ENCODE results near the gene FLRT1. TPM values are rescaled to one million over a fixed set of nuclear protein-coding genes. Genes with fewer than 3 reads are reported as not detected.

FLRT1 gene
- total RNA-seq, 3 donors from 2014 or later = not detected

DNA sequence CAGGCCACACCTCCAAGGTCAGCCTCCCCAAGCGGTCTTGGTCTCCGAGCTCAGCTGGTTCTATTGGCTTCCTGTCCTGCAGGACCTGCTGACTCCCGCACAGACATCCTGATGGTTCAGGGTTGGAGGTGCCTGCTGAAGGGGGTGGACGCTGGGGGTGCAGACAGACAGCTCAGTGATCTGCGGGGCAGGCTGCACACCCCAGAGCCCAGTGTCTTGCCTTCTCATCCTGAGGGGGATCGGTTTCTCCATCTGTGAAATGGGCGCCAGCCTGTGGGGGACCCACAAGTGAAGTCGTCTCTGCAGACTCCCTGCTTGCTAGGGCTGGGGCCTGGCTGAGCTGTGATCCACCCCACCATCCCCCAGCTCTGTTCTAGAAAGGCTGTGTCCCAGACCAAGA, 13.8 kb downstream of the FLRT1 start:
- no peaks in the 10 kb centered on the region for H3K9me3 ChIP-seq
- intact Hi-C loops (cut with DNase I; ENCODE audit: low total_unique reads) = no loop called here
- H3K27me3 ChIP-seq = no peaks in the 10 kb centered on the region
- H3K36me3 ChIP-seq = no peaks in the 10 kb centered on the region
- H3K4me3 ChIP-seq = no peak overlapping the region
- H3K4me1 ChIP-seq = no peaks in the 10 kb centered on the region
- H3K27ac ChIP-seq = no peak overlapping the region
- TF ChIP-seq POLR2AphosphoS5 (IDR thresholded peaks at IDR 0.05) = no peak
- TF ChIP-seq, protein P1, sequence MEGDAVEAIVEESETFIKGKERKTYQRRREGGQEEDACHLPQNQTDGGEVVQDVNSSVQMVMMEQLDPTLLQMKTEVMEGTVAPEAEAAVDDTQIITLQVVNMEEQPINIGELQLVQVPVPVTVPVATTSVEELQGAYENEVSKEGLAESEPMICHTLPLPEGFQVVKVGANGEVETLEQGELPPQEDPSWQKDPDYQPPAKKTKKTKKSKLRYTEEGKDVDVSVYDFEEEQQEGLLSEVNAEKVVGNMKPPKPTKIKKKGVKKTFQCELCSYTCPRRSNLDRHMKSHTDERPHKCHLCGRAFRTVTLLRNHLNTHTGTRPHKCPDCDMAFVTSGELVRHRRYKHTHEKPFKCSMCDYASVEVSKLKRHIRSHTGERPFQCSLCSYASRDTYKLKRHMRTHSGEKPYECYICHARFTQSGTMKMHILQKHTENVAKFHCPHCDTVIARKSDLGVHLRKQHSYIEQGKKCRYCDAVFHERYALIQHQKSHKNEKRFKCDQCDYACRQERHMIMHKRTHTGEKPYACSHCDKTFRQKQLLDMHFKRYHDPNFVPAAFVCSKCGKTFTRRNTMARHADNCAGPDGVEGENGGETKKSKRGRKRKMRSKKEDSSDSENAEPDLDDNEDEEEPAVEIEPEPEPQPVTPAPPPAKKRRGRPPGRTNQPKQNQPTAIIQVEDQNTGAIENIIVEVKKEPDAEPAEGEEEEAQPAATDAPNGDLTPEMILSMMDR (IDR thresholded peaks at IDR 0.05) = no peak
- no peak for TF ChIP-seq POLR2A (IDR thresholded peaks at IDR 0.05)
- DNase-seq (ENCODE audit: low spot score in 2 of 2) = no peak

DNA sequence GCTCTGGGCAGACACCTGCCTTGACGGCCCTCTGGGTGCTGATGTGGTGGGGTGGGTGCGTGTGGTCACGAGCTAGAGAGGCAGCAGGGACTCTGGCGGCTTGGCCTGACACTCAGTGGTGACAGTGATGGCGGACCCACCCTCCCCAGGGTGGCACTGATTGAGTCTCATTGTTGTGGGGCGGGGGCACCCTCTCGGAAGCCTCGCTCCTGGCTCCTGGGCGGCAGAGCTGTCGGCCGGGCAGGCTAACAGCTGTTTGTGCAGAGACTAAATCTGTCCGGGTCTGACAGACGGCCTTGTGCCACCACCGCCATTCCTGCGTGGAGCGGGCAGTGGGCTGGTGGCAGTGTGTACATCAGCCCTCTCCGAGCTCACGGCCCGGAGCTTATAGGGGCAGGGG, 15.6 kb downstream of the FLRT1 start:
- DNase-seq (ENCODE audit: low spot score in 2 of 2) = no peak
- H3K27ac ChIP-seq = no peak overlapping the region
- intact Hi-C loops (cut with DNase I; ENCODE audit: low total_unique reads) = no loop called here
- H3K36me3 ChIP-seq = no peaks in the 10 kb centered on the region
- no peak overlapping the region for H3K4me3 ChIP-seq
- H3K27me3 ChIP-seq = no peaks in the 10 kb centered on the region
- no peak for TF ChIP-seq POLR2AphosphoS5 (IDR thresholded peaks at IDR 0.05)
- TF ChIP-seq, protein P1 (IDR thresholded peaks at IDR 0.05) = no peak
- no peaks in the 10 kb centered on the region for H3K4me1 ChIP-seq
- H3K9me3 ChIP-seq = no peaks in the 10 kb centered on the region

DNA sequence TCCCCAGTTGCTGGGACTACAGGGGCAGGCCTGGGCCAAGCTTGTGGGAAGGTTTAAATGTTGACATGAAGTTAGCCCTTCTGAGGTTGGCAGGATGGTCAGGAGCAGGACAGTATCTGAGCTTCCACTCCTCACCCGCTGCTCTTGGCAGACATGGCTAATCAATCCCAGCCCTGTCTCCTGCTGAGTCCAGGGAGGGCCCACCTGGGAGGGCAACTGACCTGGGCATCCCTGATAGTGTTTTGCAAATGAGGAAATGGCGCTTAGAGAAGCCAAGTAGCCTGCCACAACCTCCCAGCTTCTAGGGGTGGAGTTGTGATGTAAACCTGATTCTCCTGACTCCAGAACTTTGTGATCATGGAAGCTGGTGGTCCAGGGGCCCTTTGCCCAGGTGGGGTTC, 16.7 kb downstream of the FLRT1 start:
- no peaks in the 10 kb centered on the region for H3K36me3 ChIP-seq
- TF ChIP-seq POLR2AphosphoS5 (IDR thresholded peaks at IDR 0.05) (no peak), POLR2A (IDR thresholded peaks at IDR 0.05) (no peak)
- TF ChIP-seq, protein P1 (IDR thresholded peaks at IDR 0.05) = no peak
- no peaks in the 10 kb centered on the region for H3K4me1 ChIP-seq
- no peak overlapping the region for H3K27ac ChIP-seq
- DNase-seq (ENCODE audit: low spot score in 2 of 2) = no peak
- no peaks in the 10 kb centered on the region for H3K9me3 ChIP-seq
- H3K27me3 ChIP-seq = no peaks in the 10 kb centered on the region
- no peak overlapping the region for H3K4me3 ChIP-seq
- intact Hi-C loops (cut with DNase I; ENCODE audit: low total_unique reads) = no loop called here

DNA sequence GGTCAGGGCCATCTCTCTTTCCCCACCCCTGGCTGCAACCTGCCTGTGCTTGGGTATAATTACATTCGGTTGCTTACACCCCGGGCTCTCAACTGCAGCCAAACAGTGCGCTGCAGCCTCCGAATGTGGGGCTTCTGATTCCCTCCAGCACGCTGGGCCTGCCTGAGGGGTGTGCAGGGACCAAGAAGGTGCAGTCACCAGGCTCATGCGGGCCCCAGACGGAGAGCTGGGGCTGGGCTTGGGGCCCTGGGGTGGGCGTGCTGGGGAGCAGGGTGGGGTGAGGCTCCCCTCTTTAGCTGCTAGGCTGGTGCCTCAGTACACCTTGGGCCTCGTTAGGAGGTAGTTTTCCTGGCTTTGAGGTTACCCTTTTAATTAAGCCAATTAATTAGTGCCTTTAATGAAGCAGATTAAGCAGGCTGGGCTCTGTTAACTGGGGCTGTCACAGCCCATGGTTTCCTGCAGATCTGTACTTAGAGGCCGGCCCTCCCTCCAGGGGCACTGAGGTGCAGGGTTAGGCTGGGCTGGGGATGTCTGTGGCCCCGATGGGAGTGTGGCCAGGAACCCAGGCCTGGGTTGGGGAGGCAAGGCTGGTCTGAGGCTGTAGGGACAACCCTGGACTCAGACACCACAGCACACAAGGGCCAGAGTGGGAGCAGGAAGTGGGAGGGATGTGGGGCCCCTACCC, 17.3 kb downstream of the FLRT1 start:
- no peak for DNase-seq (ENCODE audit: low spot score in 2 of 2)
- no peaks in the 10 kb centered on the region for H3K36me3 ChIP-seq
- TF ChIP-seq POLR2A (IDR thresholded peaks at IDR 0.05) (no peak), POLR2AphosphoS5 (IDR thresholded peaks at IDR 0.05) (no peak)
- TF ChIP-seq, protein P1 (IDR thresholded peaks at IDR 0.05) = no peak
- H3K9me3 ChIP-seq = no peaks in the 10 kb centered on the region
- no peaks in the 10 kb centered on the region for H3K4me1 ChIP-seq
- H3K4me3 ChIP-seq = no peak overlapping the region
- no peaks in the 10 kb centered on the region for H3K27me3 ChIP-seq
- no peak overlapping the region for H3K27ac ChIP-seq
- intact Hi-C loops (cut with DNase I; ENCODE audit: low total_unique reads) = no loop called here

DNA sequence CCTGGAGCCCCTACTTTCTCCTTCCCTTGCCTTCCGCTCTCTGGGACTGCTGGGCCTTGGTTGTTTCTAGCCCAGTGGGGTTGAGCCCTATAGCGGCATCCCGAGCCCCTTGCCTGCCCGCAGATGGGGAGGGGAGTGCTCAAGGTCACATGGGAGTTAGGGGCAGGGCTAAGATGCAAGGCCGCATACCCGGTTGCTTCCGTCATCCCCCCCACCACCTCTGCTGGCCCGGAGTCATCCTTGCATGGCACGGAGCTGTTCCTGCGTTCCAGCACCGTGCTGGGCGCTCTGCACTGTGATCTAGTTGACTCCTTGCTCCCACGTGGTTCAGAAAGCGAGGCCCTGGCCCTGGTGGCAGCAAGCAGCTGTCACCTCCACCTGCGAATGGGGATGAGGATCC, 18.0 kb downstream of the FLRT1 start:
- intact Hi-C loops (cut with DNase I; ENCODE audit: low total_unique reads) = no loop called here
- TF ChIP-seq, protein P1 (IDR thresholded peaks at IDR 0.05) = no peak
- TF ChIP-seq POLR2AphosphoS5 (IDR thresholded peaks at IDR 0.05) (no peak), POLR2A (IDR thresholded peaks at IDR 0.05) (no peak)
- no peaks in the 10 kb centered on the region for H3K4me1 ChIP-seq
- no peak for DNase-seq (ENCODE audit: low spot score in 2 of 2)
- no peaks in the 10 kb centered on the region for H3K9me3 ChIP-seq
- no peak overlapping the region for H3K27ac ChIP-seq
- H3K36me3 ChIP-seq = no peaks in the 10 kb centered on the region
- no peaks in the 10 kb centered on the region for H3K27me3 ChIP-seq
- no peak overlapping the region for H3K4me3 ChIP-seq
